ENCODE results near the gene DYRK1B. TPM values are rescaled to one million over a fixed set of nuclear protein-coding genes. Genes with fewer than 3 reads are reported as not detected.
A peak's percentile ranks its signal among the peaks of the same experiment; 100 is the strongest.
"Not testable (repeated sequence)": the region's sequence is repeated elsewhere in the genome, so short reads cannot be mapped to it uniquely, and the experiment has no call there.

DYRK1B gene
- polyA plus RNA-seq, 1 of the 3 experiments (the other 2 are of a cell fraction): 17.2 TPM

- TF ChIP-seq ZBTB33 (IDR thresholded peaks at IDR 0.05; ENCODE audit: borderline replicate concordance, low read depth) (no peak), GATA2 (CRISPR knock-in tag; IDR thresholded peaks at IDR 0.05) (no peak), USF2 (IDR thresholded peaks at IDR 0.05; ENCODE audit: borderline replicate concordance, low read depth, low read length) (peak; percentile 96), FOXJ3 (CRISPR knock-in tag; IDR thresholded peaks at IDR 0.05) (0 out of 2 replicates have a peak, but pooled peaks have one; percentile 15), EZH2phosphoT487 (IDR thresholded peaks at IDR 0.05; ENCODE audit: borderline replicate concordance, low read depth) (no peak)
Observed at GRCh38 chr19:39833464-39834286, at the start of gene DYRK1B (continued).

GRCh38 chr19:39882645-39883044, 48.7 kb upstream of the DYRK1B start:
- POLR2A ChIA-PET; H3F3A ChIP-seq (replicated peaks; ENCODE audit: insufficient read depth); H2AFZ ChIP-seq (ENCODE audit: low read depth); H3K4me2 ChIP-seq; H3K4me3 ChIP-seq (ENCODE audit: low read depth in 2 of 2, low read length in 1 of 2); H3K9me3 ChIP-seq; H3K9me2 ChIP-seq; H3K27me3 ChIP-seq (ENCODE audit: insufficient read depth); H4K20me1 ChIP-seq (ENCODE audit: insufficient read depth); H3K9ac ChIP-seq; DNase-seq; H3K27ac ChIP-seq (ENCODE audit: low read depth in 2 of 2, low read length in 1 of 2); H3K4me1 ChIP-seq (ENCODE audit: control insufficient read depth in 1 of 2, insufficient read depth in 2 of 2, low read depth in 1 of 2, low read length in 1 of 2); CTCF ChIA-PET; H3K36me3 ChIP-seq (replicated peaks in 1 of 2; ENCODE audit: control insufficient read depth in 1 of 2, insufficient read depth in 2 of 2, low read length in 1 of 2); H3K79me2 ChIP-seq (ENCODE audit: insufficient read depth): not testable (repeated sequence)
- 62% methylated on average over 7 of the region's 10 CpGs for WGBS (ENCODE audit: low lambda C conversion rate)

GRCh38 chr19:39881495-39882110, 47.6 kb upstream of the DYRK1B start:
- H3F3A ChIP-seq (replicated peaks; ENCODE audit: insufficient read depth); H4K20me1 ChIP-seq (ENCODE audit: insufficient read depth); H3K79me2 ChIP-seq (ENCODE audit: insufficient read depth); H3K27ac ChIP-seq (ENCODE audit: low read depth in 2 of 2, low read length in 1 of 2); H2AFZ ChIP-seq (ENCODE audit: low read depth); H3K27me3 ChIP-seq (ENCODE audit: insufficient read depth); H3K9me3 ChIP-seq; H3K4me3 ChIP-seq (ENCODE audit: low read depth in 2 of 2, low read length in 1 of 2); H3K4me2 ChIP-seq; H3K4me1 ChIP-seq (ENCODE audit: control insufficient read depth in 1 of 2, insufficient read depth in 2 of 2, low read depth in 1 of 2, low read length in 1 of 2); H3K9me2 ChIP-seq; H3K36me3 ChIP-seq (replicated peaks in 1 of 2; ENCODE audit: control insufficient read depth in 1 of 2, insufficient read depth in 2 of 2, low read length in 1 of 2); POLR2A ChIA-PET; H3K9ac ChIP-seq: not testable (repeated sequence)
- TF ChIP-seq SMC3 (IDR thresholded peaks at IDR 0.05; ENCODE audit: low read depth, low read length) (peak; percentile 34), RAD21 (IDR thresholded peaks at IDR 0.05; ENCODE audit: low read length) (peak; percentile 52)
- 26% methylated on average over 11 of the region's 15 CpGs for WGBS (ENCODE audit: low lambda C conversion rate)
- DNase-seq: peak; percentile 73
- CTCF ChIA-PET: interaction anchor here (0.6 kb wide), 1 partner anchor 89 kb away, joined by 5 read pairs; no protein-coding TSS in a partner anchor

- H3K9me3 ChIP-seq; H3K27ac ChIP-seq (ENCODE audit: low read depth in 2 of 2, low read length in 1 of 2); H3K4me3 ChIP-seq (ENCODE audit: low read depth in 2 of 2, low read length in 1 of 2); CTCF ChIA-PET; H3K9me2 ChIP-seq; H3K4me2 ChIP-seq; H3K27me3 ChIP-seq (ENCODE audit: insufficient read depth); H3K79me2 ChIP-seq (ENCODE audit: insufficient read depth); H3K36me3 ChIP-seq (replicated peaks in 1 of 2; ENCODE audit: control insufficient read depth in 1 of 2, insufficient read depth in 2 of 2, low read length in 1 of 2); H3K4me1 ChIP-seq (ENCODE audit: control insufficient read depth in 1 of 2, insufficient read depth in 2 of 2, low read depth in 1 of 2, low read length in 1 of 2); H3K9ac ChIP-seq; H2AFZ ChIP-seq (ENCODE audit: low read depth); H4K20me1 ChIP-seq (ENCODE audit: insufficient read depth); POLR2A ChIA-PET; DNase-seq; H3F3A ChIP-seq (replicated peaks; ENCODE audit: insufficient read depth): not testable (repeated sequence)
- 65% methylated on average over 4 of the region's 5 CpGs for WGBS (ENCODE audit: low lambda C conversion rate)
Observed at GRCh38 chr19:39880241-39880640, 46.3 kb upstream of the DYRK1B start.

DNA sequence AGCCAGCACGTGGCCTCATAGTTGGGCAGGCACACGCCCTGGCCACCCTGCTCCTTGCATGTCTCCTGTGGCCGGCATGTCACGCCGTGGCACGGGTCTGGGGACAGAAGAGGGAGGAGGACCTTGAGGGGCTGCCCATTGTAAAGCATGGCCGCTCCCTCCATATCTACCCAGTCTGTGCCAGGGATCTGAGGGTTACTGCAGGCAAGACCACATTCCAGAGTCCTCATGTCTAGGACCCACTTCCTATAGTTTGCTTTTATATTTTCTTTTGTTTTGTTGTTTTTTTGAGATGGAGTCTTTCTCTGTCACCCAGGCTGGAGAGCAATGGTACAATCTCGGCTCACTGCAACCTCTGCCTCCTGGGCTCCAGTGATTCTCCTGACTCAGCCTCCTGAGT, 45.8 kb upstream of the DYRK1B start:
- H4K20me1 ChIP-seq (ENCODE audit: insufficient read depth); H3K9ac ChIP-seq; H3K4me1 ChIP-seq (ENCODE audit: control insufficient read depth in 1 of 2, insufficient read depth in 2 of 2, low read depth in 1 of 2, low read length in 1 of 2); H2AFZ ChIP-seq (ENCODE audit: low read depth); H3F3A ChIP-seq (replicated peaks; ENCODE audit: insufficient read depth); H3K4me3 ChIP-seq (ENCODE audit: low read depth in 2 of 2, low read length in 1 of 2); DNase-seq; H3K9me2 ChIP-seq; H3K27ac ChIP-seq (ENCODE audit: low read depth in 2 of 2, low read length in 1 of 2); H3K9me3 ChIP-seq; POLR2A ChIA-PET; H3K27me3 ChIP-seq (ENCODE audit: insufficient read depth); H3K36me3 ChIP-seq (replicated peaks in 1 of 2; ENCODE audit: control insufficient read depth in 1 of 2, insufficient read depth in 2 of 2, low read length in 1 of 2); CTCF ChIA-PET; H3K4me2 ChIP-seq; H3K79me2 ChIP-seq (ENCODE audit: insufficient read depth): not testable (repeated sequence)
- 80% methylated on average over 2 of the region's 8 CpGs for WGBS (ENCODE audit: low lambda C conversion rate)

Measured in SK-N-SH (cell line).